Measurements from ENCODE around the gene MTA1. TPM values are rescaled to one million over a fixed set of nuclear protein-coding genes. Genes with fewer than 3 reads are reported as not detected.

MTA1 gene
- total and polyA plus RNA-seq, 2 of the 8 experiments (the other 6 are each of a cell fraction or from before 2014, with no cell fraction given): 73.9 to 221 TPM

DNA sequence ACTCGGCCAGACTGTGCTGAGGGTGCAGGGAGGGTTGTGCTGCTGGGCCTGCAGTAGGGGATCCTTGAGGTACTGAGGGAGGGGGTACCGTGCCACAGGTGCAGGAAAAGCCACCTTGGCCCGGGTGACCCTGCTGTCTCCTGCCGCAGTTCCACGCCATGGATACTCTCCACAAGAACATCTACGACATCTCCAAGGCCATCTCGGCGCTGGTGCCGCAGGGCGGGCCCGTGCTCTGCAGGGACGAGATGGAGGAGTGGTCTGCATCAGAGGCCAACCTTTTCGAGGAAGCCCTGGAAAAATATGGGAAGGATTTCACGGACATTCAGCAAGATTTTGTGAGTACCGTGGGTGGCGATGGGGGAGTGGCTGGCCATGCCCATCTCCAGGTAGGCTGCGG, 41.0 kb downstream of the MTA1 start (continued):
- TF ChIP-seq POU5F1 (IDR thresholded peaks at IDR 0.05; ENCODE audit: low read depth, low read length): no peak

All from H1 (cell line).